DOHH2 (cell line): ENCODE data around the gene MGAT4C.

Experiments
- CTCF ChIP-seq: fragments of 200-600 bp; sonication (generic); IDR thresholded peaks from one replicate; pipeline ENCODE4 v1.5.1; 2014; ENCODE audit warnings: antibody characterized with exemption, mild to moderate bottlenecking, low read depth, low read length; ENCODE audit not compliant: poor library complexity, severe bottlenecking
- EZH2phosphoT487 ChIP-seq: fragments of 200-600 bp; sonication (generic); IDR thresholded peaks from 2 replicates; pipeline ENCODE4 v1.6.1; 2017; ENCODE audit warnings: borderline replicate concordance, mild to moderate bottlenecking, antibody characterized with exemption, low read length, moderate library complexity, mixed read lengths

GRCh38 chr12:85968606-85969005 is 287.6 kb downstream of the MGAT4C start:
- TF ChIP-seq CTCF (no peak), EZH2phosphoT487 (no peak)
